ENCODE results near the gene AGBL4. TPM values are rescaled to one million over a fixed set of nuclear protein-coding genes. Genes with fewer than 3 reads are reported as not detected.

Gene AGBL4
- polyA plus RNA-seq, 1 donor (not counting 4 experiments of a cell fraction or from before 2014, with no cell fraction given), result not detected

DNA sequence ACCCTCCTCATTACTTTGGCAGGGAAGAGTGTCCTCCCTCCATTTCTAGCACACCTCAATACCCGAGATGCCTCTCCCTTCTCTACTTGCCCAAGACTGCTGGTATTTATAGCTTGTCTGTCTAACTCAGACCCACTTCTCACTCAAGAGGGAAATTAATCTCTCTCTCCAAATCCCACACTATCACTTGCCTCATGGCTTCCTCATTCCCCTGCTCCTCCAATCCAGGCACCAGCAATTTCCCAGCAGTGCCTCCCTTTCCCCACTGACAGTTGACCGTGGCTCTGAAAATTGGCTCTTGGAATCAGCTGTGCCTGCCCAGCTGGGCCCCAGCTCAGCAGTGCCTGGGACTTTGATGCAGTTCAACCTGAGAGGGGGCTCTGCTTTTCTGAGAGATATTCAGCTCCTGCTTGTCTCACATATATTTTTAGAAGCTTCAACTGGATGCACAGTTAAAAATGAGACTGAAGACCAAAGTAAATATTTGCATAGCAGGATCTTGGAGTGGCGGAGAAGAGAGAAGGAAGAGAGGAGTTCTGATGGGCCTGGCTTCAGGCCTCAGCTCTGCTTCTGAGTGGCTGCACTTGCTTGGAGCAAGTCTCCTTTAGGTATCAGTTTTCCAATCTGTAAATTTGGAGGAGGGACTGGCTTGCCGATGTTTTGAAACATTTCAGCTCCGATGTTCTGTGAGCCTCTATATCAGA lies 1470.7 kb downstream of the AGBL4 start:
- no peak for FAIRE-seq
- dilution Hi-C loops (cut with MboI; ENCODE audit: extremely low pct_ligation_motif_present, low sequenced_read_pairs), result no loop called here
- Histone ChIP-seq H2AFZ (ENCODE audit: control insufficient read depth, low read length) (no peak overlapping the region), H3K36me3 (ENCODE audit: control insufficient read depth in 2 of 2, extremely low read depth in 1 of 2, insufficient read depth in 2 of 2, low read length in 2 of 2) (no peaks in the 10 kb centered on the region), H3K9ac (ENCODE audit: control insufficient read depth, extremely low read depth, insufficient read depth, low read length) (no peak overlapping the region), H3K27ac (ENCODE audit: control insufficient read depth, insufficient read depth, low read length) (no peak overlapping the region), H3K4me2 (ENCODE audit: control insufficient read depth, extremely low read depth, insufficient read depth, low read depth, low read length) (no peak overlapping the region), H3K4me3 (ENCODE audit: control insufficient read depth in 2 of 3, extremely low read depth in 1 of 3, insufficient read depth in 2 of 3, low read depth in 1 of 3, low read length in 3 of 3) (no peak overlapping the region), H3K27me3 (ENCODE audit: control insufficient read depth, extremely low read depth, insufficient read depth, low read length) (no peaks in the 10 kb centered on the region), H3K9me3 (ENCODE audit: control insufficient read depth, low read depth, low read length) (no peaks in the 10 kb centered on the region), H4K20me1 (ENCODE audit: control insufficient read depth, extremely low read depth, insufficient read depth, low read length) (no peaks in the 10 kb centered on the region), H3K79me2 (ENCODE audit: control insufficient read depth, insufficient read depth, low read length) (no peaks in the 10 kb centered on the region), H3K4me1 (ENCODE audit: control insufficient read depth, extremely low read depth, insufficient read depth, low read length) (peaks cover 14% of the 10 kb centered on the region), H3K9me1 (ENCODE audit: control insufficient read depth, extremely low read depth, insufficient read depth, low read length) (no peaks in the 10 kb centered on the region)
- DNase-seq (ENCODE audit: low read depth, low spot score), result no peak
- TF ChIP-seq EZH2 (IDR thresholded peaks at IDR 0.05; ENCODE audit: low read length) (no peak), CTCF (optimal IDR thresholded peaks at IDR 0.05 in 1 of 3, IDR thresholded peaks at IDR 0.05 in 1 of 3, conservative IDR thresholded peaks at IDR 0.05 in 1 of 3; ENCODE audit: extremely low read depth in 1 of 3, insufficient read depth in 2 of 3, low read length in 3 of 3) (no peak)

- H3K4me3 ChIP-seq (ENCODE audit: control insufficient read depth in 2 of 3, extremely low read depth in 1 of 3, insufficient read depth in 2 of 3, low read depth in 1 of 3, low read length in 3 of 3), result no peak overlapping the region
- H3K79me2 ChIP-seq (ENCODE audit: control insufficient read depth, insufficient read depth, low read length), result no peaks in the 10 kb centered on the region
- FAIRE-seq (peak; percentile 83), DNase-seq (ENCODE audit: low read depth, low spot score) (no peak)
- H3K9me1 ChIP-seq (ENCODE audit: control insufficient read depth, extremely low read depth, insufficient read depth, low read length), result no peaks in the 10 kb centered on the region
- no peak overlapping the region for H3K27ac ChIP-seq (ENCODE audit: control insufficient read depth, insufficient read depth, low read length)
- TF ChIP-seq CTCF (optimal IDR thresholded peaks at IDR 0.05 in 1 of 3, IDR thresholded peaks at IDR 0.05 in 1 of 3, conservative IDR thresholded peaks at IDR 0.05 in 1 of 3; ENCODE audit: extremely low read depth in 1 of 3, insufficient read depth in 2 of 3, low read length in 3 of 3), result peak; percentile 45 to 87 (median 53)
- TF ChIP-seq EZH2 (IDR thresholded peaks at IDR 0.05; ENCODE audit: low read length), result no peak
- no peak overlapping the region for H3K4me2 ChIP-seq (ENCODE audit: control insufficient read depth, extremely low read depth, insufficient read depth, low read depth, low read length)
- H3K9ac ChIP-seq (ENCODE audit: control insufficient read depth, extremely low read depth, insufficient read depth, low read length), result no peak overlapping the region
- dilution Hi-C loops (cut with MboI; ENCODE audit: extremely low pct_ligation_motif_present, low sequenced_read_pairs), result no loop called here
- H3K36me3 ChIP-seq (ENCODE audit: control insufficient read depth in 2 of 2, extremely low read depth in 1 of 2, insufficient read depth in 2 of 2, low read length in 2 of 2), result no peaks in the 10 kb centered on the region
- H2AFZ ChIP-seq (ENCODE audit: control insufficient read depth, low read length), result no peak overlapping the region
- H4K20me1 ChIP-seq (ENCODE audit: control insufficient read depth, extremely low read depth, insufficient read depth, low read length), result no peaks in the 10 kb centered on the region
- H3K9me3 ChIP-seq (ENCODE audit: control insufficient read depth, low read depth, low read length), result no peaks in the 10 kb centered on the region
- H3K4me1 ChIP-seq (ENCODE audit: control insufficient read depth, extremely low read depth, insufficient read depth, low read length), result peaks cover 14% of the 10 kb centered on the region
- H3K27me3 ChIP-seq (ENCODE audit: control insufficient read depth, extremely low read depth, insufficient read depth, low read length), result no peaks in the 10 kb centered on the region
Observed at GRCh38 chr1:48552420-48552819, 1471.3 kb downstream of the AGBL4 start.

Data from keratinocyte (primary cell).